Effector memory CD4-positive, alpha-beta T cell (primary cell): ENCODE measurements around the gene PCSK2.

Source experiments
- DNase-seq, 3 donors: peaks; one replicate each; pipeline ENCODE4 v3.0.0-alpha.2; 2020
- H3K27ac ChIP-seq: 2 replicates; pipeline ENCODE4 v1.7.0; 2013; ENCODE audit warnings: mild to moderate bottlenecking, low read length, moderate library complexity; ENCODE audit not compliant: insufficient read depth, poor library complexity, severe bottlenecking
- H3K27me3 ChIP-seq: replicated peaks from 2 replicates; pipeline ENCODE4 v1.7.0; 2013; ENCODE audit warnings: mild to moderate bottlenecking, low read length; ENCODE audit not compliant: insufficient read depth, control insufficient read depth, poor library complexity, severe bottlenecking
- H3K36me3 ChIP-seq: 2 replicates; pipeline ENCODE4 v1.7.0; 2013; ENCODE audit warnings: mild to moderate bottlenecking, low read length, moderate library complexity; ENCODE audit not compliant: control insufficient read depth, insufficient read depth
- H3K4me1 ChIP-seq: 2 replicates; pipeline ENCODE4 v1.7.0; 2013; ENCODE audit warnings: low read length, mild to moderate bottlenecking; ENCODE audit not compliant: control insufficient read depth, insufficient read depth, poor library complexity, severe bottlenecking
- H3K4me3 ChIP-seq: 2 replicates; pipeline ENCODE4 v1.7.0; 2013; ENCODE audit warnings: low read length, low read depth, mild to moderate bottlenecking; ENCODE audit not compliant: insufficient read depth, poor library complexity, severe bottlenecking
- H3K9me3 ChIP-seq: 2 replicates; pipeline ENCODE4 v1.7.0; 2013; ENCODE audit warnings: mild to moderate bottlenecking, low read length, moderate library complexity; ENCODE audit not compliant: control insufficient read depth

The PCSK2 gene

DNA sequence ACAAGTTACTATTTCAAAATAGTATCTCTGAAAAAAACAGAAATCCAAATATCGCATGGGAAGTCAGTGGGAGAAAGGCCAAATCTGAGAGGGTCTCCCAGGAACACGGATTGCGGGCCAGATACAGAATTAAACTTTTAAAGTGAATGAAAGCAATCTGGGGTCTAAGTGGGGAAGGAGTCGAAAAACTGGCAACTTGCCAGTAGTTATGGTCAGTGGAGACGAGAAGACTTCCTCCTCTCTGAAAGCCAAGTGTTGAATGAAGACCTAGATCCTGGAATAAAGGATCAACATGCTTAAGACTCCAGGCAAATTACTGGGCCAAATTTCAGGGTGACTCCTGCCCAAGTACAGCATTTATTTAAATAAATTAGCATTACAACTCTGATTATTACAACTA is 180.7 kb downstream of the PCSK2 start:
- no peak overlapping the region for H3K4me3 ChIP-seq
- H3K36me3 ChIP-seq, result no peaks in the 10 kb centered on the region
- H3K9me3 ChIP-seq, result no peaks in the 10 kb centered on the region
- H3K27me3 ChIP-seq, result no peaks in the 10 kb centered on the region
- H3K27ac ChIP-seq, result no peak overlapping the region
- DNase-seq, result no peak
- H3K4me1 ChIP-seq, result no peaks in the 10 kb centered on the region

- no peak for DNase-seq
- H3K9me3 ChIP-seq, result no peaks in the 10 kb centered on the region
- no peaks in the 10 kb centered on the region for H3K27me3 ChIP-seq
- no peaks in the 10 kb centered on the region for H3K36me3 ChIP-seq
- no peak overlapping the region for H3K4me3 ChIP-seq
- H3K27ac ChIP-seq, result no peak overlapping the region
- no peaks in the 10 kb centered on the region for H3K4me1 ChIP-seq
Observed at GRCh38 chr20:17417225-17417624, 190.4 kb downstream of the PCSK2 start.

DNA sequence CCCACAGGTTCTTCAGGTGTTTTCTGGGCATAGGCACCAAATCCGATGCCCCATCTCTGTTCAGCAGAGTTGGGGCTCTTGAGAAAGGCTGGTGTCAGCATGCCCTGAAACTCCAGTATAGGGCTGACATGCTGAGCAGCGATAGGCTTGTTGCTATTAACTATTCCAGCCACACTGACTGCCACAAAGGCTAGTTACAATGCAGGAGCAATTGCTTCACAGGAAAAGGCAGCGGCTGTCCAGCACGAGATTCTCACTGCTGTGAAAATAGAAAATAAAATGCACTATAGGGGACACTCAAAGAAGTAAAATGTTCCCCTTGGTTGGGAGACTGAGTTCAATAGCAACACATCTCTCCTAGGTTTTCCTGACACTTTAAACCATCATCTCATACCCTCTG is 191.9 kb downstream of the PCSK2 start:
- H3K4me3 ChIP-seq, result no peak overlapping the region
- no peak for DNase-seq
- no peak overlapping the region for H3K27ac ChIP-seq
- H3K9me3 ChIP-seq, result no peaks in the 10 kb centered on the region
- H3K4me1 ChIP-seq, result no peaks in the 10 kb centered on the region
- H3K36me3 ChIP-seq, result no peaks in the 10 kb centered on the region
- H3K27me3 ChIP-seq, result no peaks in the 10 kb centered on the region

DNA sequence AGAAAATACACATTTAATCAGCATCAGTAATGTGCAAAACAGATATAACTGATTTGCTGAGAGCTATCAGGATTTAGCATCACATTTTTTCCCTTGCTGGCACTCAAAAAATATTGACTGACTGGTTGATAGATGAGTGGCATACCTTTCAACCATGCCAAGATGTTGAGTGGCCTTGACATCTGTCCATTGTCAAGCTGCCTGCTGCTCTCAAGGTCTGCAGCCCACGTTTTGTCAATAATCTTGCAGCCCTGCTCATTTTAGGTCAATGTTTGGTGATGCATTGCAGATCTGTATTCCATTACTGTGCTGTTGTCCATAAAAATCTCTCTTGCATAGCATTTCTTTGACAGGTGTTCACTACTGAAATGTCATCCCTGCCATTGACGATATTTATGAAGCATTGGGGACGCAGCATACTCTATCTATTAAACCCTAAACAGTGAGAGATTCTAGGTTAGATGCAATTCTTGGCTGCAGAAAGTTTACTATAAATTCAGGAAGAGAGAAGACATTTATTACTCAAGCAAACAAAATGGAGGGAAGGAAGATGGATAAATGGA is 192.7 kb downstream of the PCSK2 start:
- no peaks in the 10 kb centered on the region for H3K36me3 ChIP-seq
- no peaks in the 10 kb centered on the region for H3K27me3 ChIP-seq
- H3K4me1 ChIP-seq, result no peaks in the 10 kb centered on the region
- no peak overlapping the region for H3K27ac ChIP-seq
- H3K9me3 ChIP-seq, result no peaks in the 10 kb centered on the region
- no peak overlapping the region for H3K4me3 ChIP-seq
- DNase-seq, result no peak

- Histone ChIP-seq H3K36me3 (no peaks in the 10 kb centered on the region), H3K27ac (no peak overlapping the region), H3K9me3 (no peaks in the 10 kb centered on the region), H3K27me3 (no peaks in the 10 kb centered on the region), H3K4me1 (no peaks in the 10 kb centered on the region), H3K4me3 (no peak overlapping the region)
- no peak for DNase-seq
Observed at GRCh38 chr20:17421493-17421892, 194.7 kb downstream of the PCSK2 start.

GRCh38 chr20:17423782-17424181 is 196.9 kb downstream of the PCSK2 start:
- Histone ChIP-seq H3K27me3 (no peaks in the 10 kb centered on the region), H3K36me3 (no peaks in the 10 kb centered on the region), H3K4me3 (no peak overlapping the region), H3K9me3 (no peaks in the 10 kb centered on the region), H3K4me1 (no peaks in the 10 kb centered on the region), H3K27ac (no peak overlapping the region)
- no peak for DNase-seq

DNA sequence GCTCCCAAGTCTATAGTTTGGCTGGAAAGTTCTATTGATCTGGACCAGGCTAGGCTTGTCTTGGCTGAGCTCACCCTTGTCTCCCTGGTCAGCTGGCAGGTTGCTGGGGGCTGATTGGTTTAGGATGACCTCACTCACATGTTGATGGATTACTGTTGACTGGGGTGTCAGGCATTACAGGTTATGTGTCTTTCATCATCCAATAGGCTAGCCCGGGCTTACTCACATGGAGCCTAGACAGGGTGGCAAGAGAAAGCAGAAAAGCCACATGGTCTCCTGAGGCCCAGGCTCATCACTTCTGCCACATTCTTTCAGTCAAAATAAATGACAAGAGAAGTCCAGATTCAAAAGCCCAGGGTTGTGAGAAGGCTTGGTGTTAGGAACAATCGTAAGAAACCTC is 200.8 kb downstream of the PCSK2 start:
- H3K27me3 ChIP-seq, result no peaks in the 10 kb centered on the region
- DNase-seq, result no peak
- no peaks in the 10 kb centered on the region for H3K9me3 ChIP-seq
- no peaks in the 10 kb centered on the region for H3K36me3 ChIP-seq
- no peak overlapping the region for H3K4me3 ChIP-seq
- H3K4me1 ChIP-seq, result no peaks in the 10 kb centered on the region
- H3K27ac ChIP-seq, result no peak overlapping the region

- DNase-seq, result no peak
- Histone ChIP-seq H3K4me1 (no peaks in the 10 kb centered on the region), H3K27ac (no peak overlapping the region), H3K36me3 (no peaks in the 10 kb centered on the region), H3K9me3 (no peaks in the 10 kb centered on the region), H3K27me3 (no peaks in the 10 kb centered on the region), H3K4me3 (no peak overlapping the region)
Observed at GRCh38 chr20:17430125-17430950, 203.5 kb downstream of the PCSK2 start.

DNA sequence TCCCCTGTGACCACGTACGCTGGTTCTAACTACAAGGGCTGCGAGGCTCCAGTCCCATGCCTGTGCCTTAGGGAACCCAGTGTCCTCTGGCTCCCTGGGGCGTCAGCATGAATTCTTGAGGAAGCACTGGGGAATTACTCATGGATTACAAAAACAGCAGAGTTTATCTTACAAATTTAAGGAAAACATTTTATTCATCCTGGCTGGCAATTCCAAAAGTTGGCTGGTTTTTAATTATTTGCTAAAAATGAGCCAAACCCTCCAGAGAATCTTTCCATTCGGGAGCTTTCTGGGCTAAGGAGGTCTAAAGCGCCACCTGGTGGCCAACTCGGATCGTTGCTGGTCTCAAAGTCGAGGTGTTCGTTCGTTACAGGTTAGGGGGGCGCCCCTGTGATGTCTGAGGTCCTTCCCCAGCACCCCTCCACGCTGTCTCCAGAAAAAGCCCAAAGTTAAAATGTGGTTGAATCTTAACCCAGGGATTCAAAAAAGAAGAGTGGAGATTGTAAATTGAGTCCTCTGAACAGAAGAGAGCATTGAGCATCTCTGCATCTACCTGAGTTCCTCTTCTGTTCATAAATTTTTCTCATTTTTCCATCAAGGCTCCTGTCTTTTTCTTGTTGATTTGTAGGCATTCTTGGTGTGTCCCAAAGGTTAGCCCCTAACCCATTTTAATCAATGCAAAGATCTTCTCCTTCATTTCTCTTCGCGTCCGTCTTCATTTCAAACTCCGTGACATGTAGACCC is 205.0 kb downstream of the PCSK2 start:
- no peak overlapping the region for H3K4me3 ChIP-seq
- H3K9me3 ChIP-seq, result no peaks in the 10 kb centered on the region
- DNase-seq, result peak in 2 of 3 donors; percentile 10
- H3K4me1 ChIP-seq, result no peaks in the 10 kb centered on the region
- H3K27ac ChIP-seq, result no peak overlapping the region
- no peaks in the 10 kb centered on the region for H3K36me3 ChIP-seq
- H3K27me3 ChIP-seq, result no peaks in the 10 kb centered on the region

DNA sequence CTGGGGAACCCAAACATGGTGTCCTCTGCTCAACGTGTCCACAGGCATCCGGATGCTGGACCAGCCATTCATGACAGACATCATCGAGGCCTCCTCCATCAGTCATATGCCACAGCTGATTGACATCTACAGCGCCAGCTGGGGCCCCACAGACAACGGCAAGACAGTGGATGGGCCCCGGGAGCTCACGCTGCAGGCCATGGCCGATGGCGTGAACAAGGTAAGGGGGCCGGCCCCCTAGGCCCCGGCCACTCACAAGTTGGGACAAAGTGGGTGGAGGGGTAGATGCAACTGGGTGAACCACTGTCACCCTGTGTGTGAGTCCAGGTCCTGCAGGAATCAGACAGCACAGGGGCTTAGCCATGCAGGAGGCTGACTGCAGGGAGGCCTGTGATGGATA is 209.8 kb downstream of the PCSK2 start:
- H3K27ac ChIP-seq, result no peak overlapping the region
- no peaks in the 10 kb centered on the region for H3K9me3 ChIP-seq
- no peak for DNase-seq
- no peak overlapping the region for H3K4me3 ChIP-seq
- H3K4me1 ChIP-seq, result no peaks in the 10 kb centered on the region
- no peaks in the 10 kb centered on the region for H3K36me3 ChIP-seq
- no peaks in the 10 kb centered on the region for H3K27me3 ChIP-seq
